ENCODE measurements around the gene LAS1L.

- no peak for TF ChIP-seq CTCF (IDR thresholded peaks at IDR 0.05; ENCODE audit: low read length)
- TF ChIP-seq EZH2phosphoT487 (IDR thresholded peaks at IDR 0.05; ENCODE audit: low read length), result no peak
- no peak for TF ChIP-seq EZH2 (optimal IDR thresholded peaks at IDR 0.05; ENCODE audit: low read depth, low read length)
Measured at GRCh38 chrX:65532016-65532415, 2.6 kb downstream of the LAS1L start.
